PC-3 (cell line): ENCODE results near the gene ZNF236.

Experiments
- CTCF ChIP-seq: fragments of 300-600 bp; sonication (generic); conservative IDR thresholded peaks from 2 replicates; pipeline ENCODE4 v1.5.1; 2017; ENCODE audit warnings: antibody characterized with exemption, low read depth, mild to moderate bottlenecking, low read length
- EZH2 ChIP-seq: fragments of 300-600 bp; sonication (generic); IDR thresholded peaks from one replicate; pipeline ENCODE4 v1.6.1; 2017; ENCODE audit warnings: antibody characterized with exemption, mild to moderate bottlenecking, low read length; ENCODE audit not compliant: unreplicated experiment

- TF ChIP-seq EZH2 (no peak), CTCF (no peak)
Measured at GRCh38 chr18:76973520-76974266, 151.3 kb downstream of the ZNF236 start.
